C4-2B (cell line): ENCODE results near the gene CASK.
A peak's percentile ranks its signal among the peaks of the same experiment; 100 is the strongest.

Experiments used
- H3K27ac ChIP-seq: fragments of 450-650 bp; 2 replicates; pipeline ENCODE4 v1.5.1; 2017
- ZFX ChIP-seq: fragments of 450-650 bp; IDR thresholded peaks from 2 replicates; pipeline ENCODE4 v1.6.1; 2017
- TF ChIP-seq, protein P1 (sequence below): fragments of 450-650 bp; conservative IDR thresholded peaks from 2 replicates; pipeline ENCODE4 v1.5.1; 2017; ENCODE audit warnings: mild to moderate bottlenecking

The CASK gene

DNA sequence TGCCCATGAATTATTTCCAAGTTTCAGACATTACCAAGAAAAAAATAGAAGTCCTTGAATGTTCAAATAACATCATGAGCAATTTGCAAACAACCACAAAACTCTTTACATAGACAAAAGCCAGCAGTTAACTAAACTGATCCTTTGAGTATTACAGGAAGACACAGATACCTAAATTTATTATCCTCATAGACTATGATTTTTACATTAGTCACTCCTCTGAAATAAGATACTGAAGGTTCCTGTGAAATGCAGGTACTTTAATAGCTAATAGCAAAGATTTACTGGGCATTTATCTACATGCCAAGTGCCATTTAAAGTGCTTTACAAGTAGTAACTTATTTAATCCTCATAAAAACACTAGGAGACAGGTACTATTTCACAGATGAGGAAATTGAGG, 161.7 kb downstream of the CASK start:
- H3K27ac ChIP-seq = no peak overlapping the region
- no peak for TF ChIP-seq ZFX
- TF ChIP-seq, protein P1, sequence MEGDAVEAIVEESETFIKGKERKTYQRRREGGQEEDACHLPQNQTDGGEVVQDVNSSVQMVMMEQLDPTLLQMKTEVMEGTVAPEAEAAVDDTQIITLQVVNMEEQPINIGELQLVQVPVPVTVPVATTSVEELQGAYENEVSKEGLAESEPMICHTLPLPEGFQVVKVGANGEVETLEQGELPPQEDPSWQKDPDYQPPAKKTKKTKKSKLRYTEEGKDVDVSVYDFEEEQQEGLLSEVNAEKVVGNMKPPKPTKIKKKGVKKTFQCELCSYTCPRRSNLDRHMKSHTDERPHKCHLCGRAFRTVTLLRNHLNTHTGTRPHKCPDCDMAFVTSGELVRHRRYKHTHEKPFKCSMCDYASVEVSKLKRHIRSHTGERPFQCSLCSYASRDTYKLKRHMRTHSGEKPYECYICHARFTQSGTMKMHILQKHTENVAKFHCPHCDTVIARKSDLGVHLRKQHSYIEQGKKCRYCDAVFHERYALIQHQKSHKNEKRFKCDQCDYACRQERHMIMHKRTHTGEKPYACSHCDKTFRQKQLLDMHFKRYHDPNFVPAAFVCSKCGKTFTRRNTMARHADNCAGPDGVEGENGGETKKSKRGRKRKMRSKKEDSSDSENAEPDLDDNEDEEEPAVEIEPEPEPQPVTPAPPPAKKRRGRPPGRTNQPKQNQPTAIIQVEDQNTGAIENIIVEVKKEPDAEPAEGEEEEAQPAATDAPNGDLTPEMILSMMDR = no peak

DNA sequence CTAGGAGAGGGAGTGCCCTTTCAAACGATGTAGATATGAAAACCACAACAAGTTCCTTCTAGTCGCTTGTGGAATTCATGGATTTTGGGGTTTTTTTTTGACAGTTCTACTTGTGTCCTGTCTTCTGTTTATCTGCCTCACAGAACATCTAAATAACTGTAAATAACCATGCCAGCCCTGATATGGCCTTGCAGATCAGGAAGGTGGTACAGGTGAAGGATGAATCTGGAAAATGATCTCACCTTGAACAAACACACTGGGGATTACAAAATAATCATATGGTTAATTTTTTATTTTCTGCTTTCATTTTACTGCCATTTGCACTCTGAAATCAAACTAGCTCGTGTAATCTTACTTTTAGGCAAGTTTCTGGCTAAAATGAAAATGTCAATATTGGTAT, 162.2 kb downstream of the CASK start:
- TF ChIP-seq, protein P1 = no peak
- TF ChIP-seq ZFX = no peak
- no peak overlapping the region for H3K27ac ChIP-seq

DNA sequence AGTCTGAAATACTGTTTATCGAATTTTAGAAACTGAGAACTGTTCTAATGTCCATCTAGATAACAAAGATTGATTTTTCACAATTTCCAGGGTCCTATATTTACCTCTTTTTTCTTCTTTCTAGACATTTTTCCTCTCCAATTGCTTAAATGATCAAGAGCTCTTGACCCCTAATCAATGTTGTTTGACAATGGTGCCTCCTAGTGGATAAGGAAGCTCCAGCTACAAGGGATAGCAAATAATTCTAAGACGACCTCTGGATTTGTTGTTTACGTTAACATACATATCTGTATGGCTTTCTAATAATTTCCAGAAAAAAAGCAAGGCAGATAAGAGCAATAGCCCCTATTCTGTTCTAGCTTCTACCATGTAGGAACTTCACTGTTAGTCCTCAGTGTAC, 163.5 kb downstream of the CASK start:
- no peak overlapping the region for H3K27ac ChIP-seq
- TF ChIP-seq, protein P1 = peak; percentile 71
- TF ChIP-seq ZFX = no peak

DNA sequence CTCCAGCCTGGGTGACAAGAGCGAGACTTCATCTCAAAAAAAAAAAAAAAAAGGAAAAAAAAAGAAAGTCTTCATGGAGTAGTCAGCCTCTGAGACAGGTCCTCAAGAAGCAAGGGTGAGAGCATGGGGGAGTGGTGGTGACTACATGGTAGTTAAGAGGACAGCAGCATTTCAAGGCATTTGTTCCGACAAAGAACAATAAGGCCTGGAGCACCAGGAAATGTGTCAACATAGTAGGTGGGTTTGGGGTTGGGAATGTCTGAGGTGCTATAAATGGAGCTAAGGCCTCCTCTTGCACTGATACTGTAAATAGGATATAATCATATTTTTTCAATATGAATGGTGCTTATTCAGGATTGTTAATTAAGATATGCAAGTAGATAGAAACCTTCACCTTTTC, 165.0 kb downstream of the CASK start:
- TF ChIP-seq ZFX = no peak
- TF ChIP-seq, protein P1 = no peak
- no peak overlapping the region for H3K27ac ChIP-seq

DNA sequence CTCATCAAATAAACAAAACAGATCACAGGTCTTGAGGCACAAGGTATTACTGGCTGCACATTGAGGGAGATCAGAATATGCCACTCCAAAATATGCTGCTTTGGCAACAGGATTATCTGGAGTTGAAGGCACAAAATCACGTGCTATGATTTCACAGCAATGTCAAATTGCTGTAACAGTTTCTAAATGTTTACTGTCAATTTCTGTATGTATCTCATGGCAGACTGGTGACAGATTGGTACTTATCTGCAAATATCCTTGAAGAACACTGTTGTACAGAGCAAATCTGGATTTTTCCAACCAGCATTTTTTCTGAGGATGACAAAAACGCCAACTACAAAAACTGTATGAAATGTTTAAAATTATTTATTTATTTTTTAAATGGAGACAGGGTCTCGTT, 172.6 kb downstream of the CASK start:
- TF ChIP-seq ZFX = no peak
- TF ChIP-seq, protein P1 = no peak
- H3K27ac ChIP-seq = no peak overlapping the region

DNA sequence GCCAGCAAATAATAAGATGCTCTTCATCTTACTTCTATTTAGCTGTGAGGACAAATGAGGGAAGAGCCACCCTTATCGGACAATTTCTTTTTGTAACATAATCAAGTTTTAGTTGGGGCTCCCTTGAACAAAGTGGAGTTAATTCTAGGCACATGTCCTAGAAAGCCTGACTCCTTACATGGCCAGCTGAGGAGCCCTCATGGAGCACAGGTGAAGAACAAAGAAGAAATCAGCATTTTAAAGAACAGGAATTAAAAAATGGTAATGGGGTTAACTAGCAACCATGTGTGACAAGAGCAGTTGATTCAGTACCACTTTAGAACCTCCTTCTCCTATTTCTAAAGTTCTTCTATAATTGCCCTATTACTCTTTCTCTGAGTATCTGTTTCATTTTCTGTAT, 183.5 kb downstream of the CASK start:
- no peak overlapping the region for H3K27ac ChIP-seq
- TF ChIP-seq, protein P1 = no peak
- TF ChIP-seq ZFX = no peak

DNA sequence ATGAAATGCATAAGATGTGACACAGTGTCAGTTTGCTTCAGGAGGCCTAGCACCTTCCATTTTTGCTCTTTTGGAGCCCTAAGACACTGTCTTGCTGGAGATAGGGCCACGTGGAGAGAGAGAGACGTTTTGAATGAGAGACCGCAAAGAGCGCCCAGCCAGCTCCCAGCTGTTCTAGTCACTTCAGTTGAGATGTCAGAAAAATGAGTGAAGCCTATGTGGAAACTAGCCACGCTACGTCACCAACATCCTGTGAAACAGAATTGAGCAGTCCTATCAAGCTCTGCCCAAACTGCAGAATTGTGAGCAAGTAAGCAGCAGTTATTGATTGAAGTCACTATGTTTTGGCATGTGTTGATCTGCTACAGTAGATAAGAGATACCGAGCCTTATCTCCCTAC, 186.3 kb downstream of the CASK start:
- H3K27ac ChIP-seq = no peak overlapping the region
- TF ChIP-seq, protein P1 = no peak
- TF ChIP-seq ZFX = no peak
